ENCODE data around the gene AHCTF1. TPM values are rescaled to one million over a fixed set of nuclear protein-coding genes. Genes with fewer than 3 reads are reported as not detected.
"Not testable (repeated sequence)": the region's sequence is repeated elsewhere in the genome, so short reads cannot be mapped to it uniquely, and the experiment has no call there.

The AHCTF1 gene
- polyA plus RNA-seq, 1 experiment, result 6.1 TPM

DNA sequence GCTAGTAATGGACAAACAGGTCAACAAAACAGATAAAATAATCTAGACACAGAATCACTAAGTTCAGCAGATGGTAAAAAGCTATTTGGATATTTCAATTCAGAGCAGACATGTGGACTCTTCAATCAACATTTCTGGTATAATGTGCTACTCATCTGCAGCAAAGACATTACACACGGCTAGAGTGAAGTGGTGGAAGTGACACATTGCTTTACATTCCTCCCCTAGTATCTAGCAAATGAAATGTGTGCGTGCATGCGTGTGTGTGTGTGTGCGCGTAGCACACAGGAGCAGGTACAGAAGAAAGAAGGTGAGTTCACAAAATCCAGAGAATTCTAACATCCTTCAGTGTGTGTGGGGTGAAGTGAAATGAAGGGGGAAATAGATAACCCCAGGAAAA, 8.3 kb downstream of the AHCTF1 start:
- POLR2A ChIA-PET, result no interaction called here
- Histone ChIP-seq H3K4me3 (ENCODE audit: low read depth, low read length) (no peak overlapping the region), H3K36me3 (ENCODE audit: control insufficient read depth, insufficient read depth, low read length) (0 out of 2 replicates have a peak, but pooled peaks cover 2% of the 10 kb centered on the region), H3K27me3 (ENCODE audit: control insufficient read depth, insufficient read depth, low read length) (no peaks in the 10 kb centered on the region)
- TF ChIP-seq, protein P1, sequence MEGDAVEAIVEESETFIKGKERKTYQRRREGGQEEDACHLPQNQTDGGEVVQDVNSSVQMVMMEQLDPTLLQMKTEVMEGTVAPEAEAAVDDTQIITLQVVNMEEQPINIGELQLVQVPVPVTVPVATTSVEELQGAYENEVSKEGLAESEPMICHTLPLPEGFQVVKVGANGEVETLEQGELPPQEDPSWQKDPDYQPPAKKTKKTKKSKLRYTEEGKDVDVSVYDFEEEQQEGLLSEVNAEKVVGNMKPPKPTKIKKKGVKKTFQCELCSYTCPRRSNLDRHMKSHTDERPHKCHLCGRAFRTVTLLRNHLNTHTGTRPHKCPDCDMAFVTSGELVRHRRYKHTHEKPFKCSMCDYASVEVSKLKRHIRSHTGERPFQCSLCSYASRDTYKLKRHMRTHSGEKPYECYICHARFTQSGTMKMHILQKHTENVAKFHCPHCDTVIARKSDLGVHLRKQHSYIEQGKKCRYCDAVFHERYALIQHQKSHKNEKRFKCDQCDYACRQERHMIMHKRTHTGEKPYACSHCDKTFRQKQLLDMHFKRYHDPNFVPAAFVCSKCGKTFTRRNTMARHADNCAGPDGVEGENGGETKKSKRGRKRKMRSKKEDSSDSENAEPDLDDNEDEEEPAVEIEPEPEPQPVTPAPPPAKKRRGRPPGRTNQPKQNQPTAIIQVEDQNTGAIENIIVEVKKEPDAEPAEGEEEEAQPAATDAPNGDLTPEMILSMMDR (IDR thresholded peaks at IDR 0.05; ENCODE audit: insufficient read depth, low read depth, low read length), result no peak
- CTCF ChIA-PET, result no interaction called here
- DNase-seq (ENCODE audit: low read depth), result no peak

DNA sequence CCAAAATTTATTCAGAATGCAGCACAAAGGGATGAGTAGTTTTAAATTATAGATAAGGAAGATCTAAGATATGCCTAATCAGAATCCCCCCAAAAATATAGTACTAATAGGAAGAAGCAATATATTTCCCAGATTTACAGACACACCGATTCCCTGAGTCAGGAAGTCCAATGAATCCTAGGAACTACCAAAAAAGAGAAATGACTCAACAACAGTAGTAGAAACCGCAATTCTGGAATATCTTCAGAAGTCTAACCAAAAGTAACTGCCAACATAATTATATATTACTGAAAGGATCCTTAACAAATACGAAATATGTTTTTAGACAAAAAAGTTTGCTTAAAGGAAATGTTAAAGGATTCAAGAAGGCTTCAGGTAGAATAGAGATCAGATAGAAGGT, 10.3 kb downstream of the AHCTF1 start:
- Histone ChIP-seq H3K27me3 (ENCODE audit: control insufficient read depth, insufficient read depth, low read length) (no peaks in the 10 kb centered on the region), H3K36me3 (ENCODE audit: control insufficient read depth, insufficient read depth, low read length) (0 out of 2 replicates have a peak, but pooled peaks cover 2% of the 10 kb centered on the region), H3K4me3 (ENCODE audit: low read depth, low read length) (no peak overlapping the region)
- TF ChIP-seq, protein P1 (IDR thresholded peaks at IDR 0.05; ENCODE audit: insufficient read depth, low read depth, low read length), result no peak
- ChIA-PET POLR2A (no interaction called here), CTCF (no interaction called here)
- no peak for DNase-seq (ENCODE audit: low read depth)

GRCh38 chr1:246919902-246920301, 11.8 kb downstream of the AHCTF1 start:
- DNase-seq (ENCODE audit: low read depth), result no peak
- peaks cover 2% of the 10 kb centered on the region; the same call in 1 of the 2 replicates for H3K36me3 ChIP-seq (ENCODE audit: control insufficient read depth, insufficient read depth, low read length)
- ChIA-PET CTCF (interaction anchor here (1.1 to 2.6 kb wide), 3 partner anchors 13 to 48 kb away, joined by 3 to 8 read pairs (median 3); no protein-coding TSS in a partner anchor), POLR2A (interaction anchor here (0.6 to 0.7 kb wide), 2 partner anchors 12 to 31 kb away, joined by 3 to 13 read pairs; no protein-coding TSS in a partner anchor)
- no peaks in the 10 kb centered on the region for H3K27me3 ChIP-seq (ENCODE audit: control insufficient read depth, insufficient read depth, low read length)
- TF ChIP-seq, protein P1 (IDR thresholded peaks at IDR 0.05; ENCODE audit: insufficient read depth, low read depth, low read length), result no peak
- no peak overlapping the region for H3K4me3 ChIP-seq (ENCODE audit: low read depth, low read length)

DNA sequence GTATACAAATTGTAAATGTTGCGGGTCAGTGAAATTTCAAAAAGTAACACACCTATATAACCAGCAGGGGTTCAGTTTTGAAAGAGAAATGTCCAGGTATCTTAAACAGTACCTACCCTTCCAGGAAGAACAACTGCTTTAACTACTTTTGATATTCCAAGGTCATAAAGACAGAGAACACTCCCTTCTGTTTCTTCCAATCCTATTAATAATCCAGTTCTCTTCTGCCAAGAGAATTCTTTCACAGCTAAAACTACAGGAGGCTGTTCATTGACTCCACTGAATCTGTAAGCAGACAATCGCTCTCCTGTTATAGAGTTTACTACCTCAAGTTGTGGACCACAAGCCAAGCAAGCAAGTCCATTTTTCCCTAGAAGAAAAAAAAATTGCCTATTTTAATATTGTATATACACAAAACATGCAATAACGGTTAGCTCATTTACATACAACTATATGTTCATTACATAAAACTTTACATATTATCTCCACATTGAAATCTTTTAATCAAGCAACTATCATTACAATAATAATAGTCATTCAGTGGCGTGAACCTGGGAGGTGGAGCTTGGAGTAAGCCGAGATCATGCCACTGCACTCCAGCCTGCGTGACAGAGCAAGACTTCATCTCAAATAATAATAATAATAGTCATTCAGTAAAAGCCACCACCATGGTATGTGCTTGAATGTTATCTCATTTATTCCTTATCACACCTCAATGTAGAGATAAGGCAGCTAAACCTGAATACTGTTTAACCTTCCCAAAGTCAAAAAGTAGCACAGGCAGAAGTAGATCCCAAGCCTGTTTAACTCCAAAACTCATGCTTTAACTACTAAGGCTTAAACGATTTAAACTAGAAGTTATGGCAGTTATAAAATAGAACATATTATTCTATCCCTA, 15.5 kb downstream of the AHCTF1 start:
- DNase-seq (ENCODE audit: low read depth); POLR2A ChIA-PET; H3K4me3 ChIP-seq (ENCODE audit: low read depth, low read length); H3K27me3 ChIP-seq (ENCODE audit: control insufficient read depth, insufficient read depth, low read length); H3K36me3 ChIP-seq (ENCODE audit: control insufficient read depth, insufficient read depth, low read length): not testable (repeated sequence)
- CTCF ChIA-PET, result interaction anchor here (1.4 kb wide), 1 partner anchor 10 kb away, joined by 3 read pairs; no protein-coding TSS in a partner anchor

DNA sequence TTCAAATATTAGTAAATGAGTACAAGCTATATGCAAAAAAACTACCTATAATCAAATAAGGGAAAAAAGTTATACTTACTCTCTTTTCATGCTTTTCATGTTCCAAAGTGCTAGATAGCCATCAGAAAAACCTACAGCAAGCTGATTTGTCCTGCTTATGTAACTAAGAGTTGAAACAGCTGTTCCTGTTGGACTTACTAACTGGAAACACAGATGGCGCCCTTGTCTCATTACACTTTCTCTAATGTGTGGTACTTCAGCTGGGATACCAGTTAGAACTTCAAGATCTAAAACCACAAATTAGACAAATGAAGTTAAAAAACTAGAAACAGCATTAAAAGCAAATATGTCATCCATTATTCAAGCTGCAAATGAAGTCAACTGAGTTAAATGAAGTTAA, 24.3 kb downstream of the AHCTF1 start:
- no peak for DNase-seq (ENCODE audit: low read depth)
- ChIA-PET CTCF (interaction anchor here (1.0 to 2.0 kb wide), 3 partner anchors 12 to 63 kb away, joined by 4 to 8 read pairs (median 6); no protein-coding TSS in a partner anchor), POLR2A (no interaction called here)
- H3K4me3 ChIP-seq (ENCODE audit: low read depth, low read length), result no peak overlapping the region
- H3K27me3 ChIP-seq (ENCODE audit: control insufficient read depth, insufficient read depth, low read length), result no peaks in the 10 kb centered on the region
- TF ChIP-seq, protein P1 (IDR thresholded peaks at IDR 0.05; ENCODE audit: insufficient read depth, low read depth, low read length), result peak; percentile 44
- H3K36me3 ChIP-seq (ENCODE audit: control insufficient read depth, insufficient read depth, low read length), result peaks cover 1% of the 10 kb centered on the region

Measured in BJ (cell line).